Progenitor cell of endocrine pancreas (in vitro differentiated cells): ENCODE results near the gene TNNC1. TPM values are rescaled to one million over a fixed set of nuclear protein-coding genes. Genes with fewer than 3 reads are reported as not detected.

Experiments
- DNase-seq: peaks from one replicate; pipeline ENCODE4 v3.0.0; 2021; ENCODE audit warnings: low spot score; ENCODE audit not compliant: unreplicated experiment
- H3K27ac Mint-ChIP-seq: 2 replicates; pipeline ENCODE4 v1.8.0; 2021; ENCODE audit warnings: mild to moderate bottlenecking, moderate library complexity, mixed read lengths
- H3K27me3 Mint-ChIP-seq: 2 replicates; pipeline ENCODE4 v1.8.0; 2021; ENCODE audit warnings: mixed read lengths
- H3K36me3 Mint-ChIP-seq: 2 replicates; pipeline ENCODE4 v1.8.0; 2022; ENCODE audit warnings: mixed read lengths; ENCODE audit not compliant: insufficient read depth
- H3K4me1 Mint-ChIP-seq: 2 replicates; pipeline ENCODE4 v1.8.0; 2021; ENCODE audit warnings: low read depth, mixed read lengths
- H3K4me3 Mint-ChIP-seq: 2 replicates; pipeline ENCODE4 v1.8.0; 2021; ENCODE audit warnings: low read depth, mild to moderate bottlenecking, moderate library complexity, mixed read lengths
- H3K9me3 Mint-ChIP-seq: 2 replicates; pipeline ENCODE4 v1.8.0; 2021; ENCODE audit warnings: low read depth, mixed read lengths
- total RNA-seq: library from RNA; stranded (reverse); gene quantifications from 2 replicates; pipeline ENCODE4 v1.2.1, GENCODE V29; 2021
- TF ChIP-seq, protein P1 (sequence below): fragments of 200-600 bp; sonication (generic); IDR thresholded peaks from one replicate; pipeline ENCODE4 v1.5.0; 2021; ENCODE audit warnings: antibody characterized with exemption, mild to moderate bottlenecking; ENCODE audit not compliant: unreplicated experiment

Gene TNNC1
- total RNA-seq, 1 donor from 2014 or later = 3.3 TPM

DNA sequence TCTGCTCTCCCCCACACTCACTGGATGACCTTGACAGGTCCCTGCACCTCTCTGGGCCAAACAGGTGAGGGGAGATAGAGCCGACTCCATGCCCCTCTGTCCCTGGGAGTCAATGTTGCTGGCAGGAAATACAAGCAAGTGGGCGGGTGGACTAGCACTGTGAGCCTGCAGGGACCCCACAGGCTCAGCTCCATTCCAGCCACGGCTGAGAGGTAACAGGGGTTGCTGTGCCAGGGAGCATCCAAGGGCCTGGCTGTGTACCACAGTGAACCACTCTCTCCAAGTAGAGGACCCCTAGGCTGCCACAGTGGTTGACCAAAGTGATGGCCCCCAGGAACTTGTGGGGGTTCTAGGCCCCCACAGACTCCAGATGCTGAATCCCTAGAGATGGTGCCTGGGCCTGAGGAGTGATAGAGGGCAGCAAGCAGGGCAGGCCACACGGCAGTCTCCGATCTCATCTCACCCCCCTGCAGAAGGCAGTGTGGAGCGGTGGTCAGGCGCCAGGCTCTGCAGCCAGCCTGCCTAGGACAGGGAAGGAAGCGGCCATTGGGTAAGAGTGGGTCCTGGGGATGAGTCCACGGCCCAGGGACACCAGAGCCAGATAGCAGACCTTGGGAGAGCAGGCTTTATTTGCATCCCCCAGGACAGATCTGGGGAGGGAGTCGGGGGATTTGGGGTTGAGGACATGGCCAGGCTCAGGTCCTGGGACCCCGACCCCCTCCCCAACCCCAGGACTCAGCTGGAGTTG, 3.2 kb downstream of the TNNC1 start:
- DNase-seq = no peak
- no peaks in the 10 kb centered on the region for H3K9me3 Mint-ChIP-seq
- H3K36me3 Mint-ChIP-seq = no peaks in the 10 kb centered on the region
- TF ChIP-seq, protein P1, sequence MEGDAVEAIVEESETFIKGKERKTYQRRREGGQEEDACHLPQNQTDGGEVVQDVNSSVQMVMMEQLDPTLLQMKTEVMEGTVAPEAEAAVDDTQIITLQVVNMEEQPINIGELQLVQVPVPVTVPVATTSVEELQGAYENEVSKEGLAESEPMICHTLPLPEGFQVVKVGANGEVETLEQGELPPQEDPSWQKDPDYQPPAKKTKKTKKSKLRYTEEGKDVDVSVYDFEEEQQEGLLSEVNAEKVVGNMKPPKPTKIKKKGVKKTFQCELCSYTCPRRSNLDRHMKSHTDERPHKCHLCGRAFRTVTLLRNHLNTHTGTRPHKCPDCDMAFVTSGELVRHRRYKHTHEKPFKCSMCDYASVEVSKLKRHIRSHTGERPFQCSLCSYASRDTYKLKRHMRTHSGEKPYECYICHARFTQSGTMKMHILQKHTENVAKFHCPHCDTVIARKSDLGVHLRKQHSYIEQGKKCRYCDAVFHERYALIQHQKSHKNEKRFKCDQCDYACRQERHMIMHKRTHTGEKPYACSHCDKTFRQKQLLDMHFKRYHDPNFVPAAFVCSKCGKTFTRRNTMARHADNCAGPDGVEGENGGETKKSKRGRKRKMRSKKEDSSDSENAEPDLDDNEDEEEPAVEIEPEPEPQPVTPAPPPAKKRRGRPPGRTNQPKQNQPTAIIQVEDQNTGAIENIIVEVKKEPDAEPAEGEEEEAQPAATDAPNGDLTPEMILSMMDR = no peak
- H3K27me3 Mint-ChIP-seq = peaks cover 8% of the 10 kb centered on the region
- peaks cover 13% of the 10 kb centered on the region for H3K4me1 Mint-ChIP-seq
- H3K4me3 Mint-ChIP-seq = no peak overlapping the region
- no peak overlapping the region for H3K27ac Mint-ChIP-seq

DNA sequence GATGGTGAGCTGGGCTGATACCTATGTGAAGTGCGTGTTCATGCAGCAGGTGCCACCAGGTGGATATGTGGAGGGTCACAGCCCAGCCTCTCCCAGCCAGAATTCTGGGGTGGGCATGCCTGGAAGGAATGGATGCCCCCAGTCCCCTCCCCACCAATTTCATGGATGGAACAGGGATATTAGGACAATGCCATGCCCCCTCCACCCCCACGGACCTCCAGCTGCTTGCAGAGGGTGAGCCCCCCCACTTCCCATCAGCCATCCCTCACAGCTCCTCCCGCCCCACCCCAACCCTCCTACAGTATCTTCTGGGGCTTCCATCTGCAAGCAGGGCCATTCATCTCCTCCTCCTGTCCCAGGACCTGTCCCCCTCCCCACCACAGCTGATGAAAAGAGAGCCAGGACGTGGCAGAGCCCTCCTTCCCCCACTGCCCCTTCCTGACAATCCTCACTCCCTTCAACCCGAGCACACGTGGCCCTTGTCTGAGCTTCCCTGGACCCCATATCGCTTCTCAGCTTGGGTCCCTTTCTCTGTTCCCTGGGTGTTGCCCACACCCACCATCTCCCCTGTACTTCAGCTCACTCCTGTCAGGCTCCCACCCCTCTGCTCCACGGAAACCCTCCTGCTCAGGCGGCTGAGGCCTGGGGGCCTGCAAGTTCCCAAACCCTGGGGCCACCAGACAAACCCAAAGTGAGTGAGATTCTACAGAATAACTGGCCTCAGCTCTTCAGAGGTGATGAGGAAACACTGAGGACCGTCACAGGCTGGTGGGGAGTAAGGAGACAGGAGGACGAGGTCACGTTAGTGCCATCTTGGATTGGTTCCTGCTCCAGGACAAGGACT, 6.1 kb downstream of the TNNC1 start:
- DNase-seq = no peak

DNA sequence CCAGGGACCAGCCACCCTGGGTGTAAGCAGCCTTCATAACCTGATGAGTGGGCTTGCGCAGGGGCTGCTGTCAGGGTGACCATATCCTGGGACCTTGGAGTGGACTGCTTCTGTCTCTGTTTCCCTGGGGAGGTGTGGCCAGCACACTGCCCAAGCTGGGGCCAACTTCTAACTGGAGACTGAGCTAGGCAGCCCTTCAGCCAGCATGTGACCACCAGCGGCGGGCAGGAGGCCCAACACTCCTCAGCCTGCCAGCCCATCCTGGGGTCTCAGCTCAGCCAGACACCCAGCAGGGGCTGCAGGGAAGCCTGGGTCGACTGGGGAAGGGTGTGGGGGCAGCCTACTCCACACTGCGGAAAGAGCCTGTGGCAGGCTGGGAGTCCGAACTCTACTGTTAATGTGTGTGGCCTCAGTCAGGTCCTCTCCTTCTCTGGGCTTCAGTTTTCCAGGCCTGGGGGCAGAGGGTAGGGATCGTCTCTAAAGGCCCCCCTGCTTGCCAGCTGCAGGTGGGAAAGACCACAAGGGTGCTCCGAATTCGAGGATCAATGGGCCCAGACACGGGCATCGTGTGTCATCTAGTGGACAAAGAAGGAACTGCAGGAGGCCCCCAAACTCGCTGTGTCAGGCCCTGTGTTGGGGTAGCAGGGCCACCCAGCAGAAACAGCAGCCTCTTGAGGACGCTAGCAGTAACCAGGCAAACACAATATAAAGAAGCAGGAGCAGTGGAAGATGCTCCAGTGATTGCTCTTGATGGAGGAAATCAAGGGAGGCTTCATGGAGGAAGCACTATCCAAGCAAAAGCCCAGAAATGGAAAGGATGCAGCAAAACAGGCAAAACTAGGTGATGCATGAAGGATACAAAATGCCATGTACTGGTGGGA, 7.0 kb downstream of the TNNC1 start:
- DNase-seq = peak; percentile 65
- H3K4me1 Mint-ChIP-seq = peaks cover 3% of the 10 kb centered on the region
- H3K36me3 Mint-ChIP-seq = no peaks in the 10 kb centered on the region
- H3K27me3 Mint-ChIP-seq = peaks cover 8% of the 10 kb centered on the region
- TF ChIP-seq, protein P1 = peak; percentile 95
- no peak overlapping the region for H3K4me3 Mint-ChIP-seq
- peak overlapping the region; percentile 79 for H3K27ac Mint-ChIP-seq
- H3K9me3 Mint-ChIP-seq = no peaks in the 10 kb centered on the region

More for the DNA sequence above, 6.1 kb downstream of the TNNC1 start:
- no peak overlapping the region for H3K4me3 Mint-ChIP-seq
- peaks cover 3% of the 10 kb centered on the region for H3K4me1 Mint-ChIP-seq
- H3K27ac Mint-ChIP-seq = no peak overlapping the region
- TF ChIP-seq, protein P1 = no peak
- H3K36me3 Mint-ChIP-seq = no peaks in the 10 kb centered on the region
- no peaks in the 10 kb centered on the region for H3K9me3 Mint-ChIP-seq
- peaks cover 8% of the 10 kb centered on the region for H3K27me3 Mint-ChIP-seq

DNA sequence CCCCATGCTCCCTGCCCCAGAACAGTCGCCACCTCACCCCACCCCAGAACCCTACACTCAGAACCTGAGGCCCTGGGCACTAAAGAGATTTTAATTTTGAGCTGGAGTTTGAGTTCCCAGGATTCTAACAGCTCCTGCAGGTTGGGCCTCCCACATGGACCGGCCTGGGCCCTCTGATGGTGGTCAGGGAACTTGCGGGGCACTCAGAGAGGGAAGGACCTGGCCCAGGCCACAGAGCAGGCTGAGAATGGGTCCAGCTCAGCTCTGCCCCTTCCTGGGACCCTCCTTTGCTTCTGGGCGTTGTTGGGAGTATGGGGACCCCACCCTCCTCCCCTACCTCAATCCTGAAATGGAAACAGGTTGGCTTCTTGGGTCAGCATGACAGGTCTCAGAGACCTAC, 7.8 kb downstream of the TNNC1 start:
- Mint-ChIP-seq H3K27me3 (peaks cover 8% of the 10 kb centered on the region), H3K36me3 (no peaks in the 10 kb centered on the region), H3K27ac (no peak overlapping the region), H3K4me1 (peaks cover 3% of the 10 kb centered on the region), H3K9me3 (no peaks in the 10 kb centered on the region), H3K4me3 (no peak overlapping the region)
- DNase-seq = no peak
- TF ChIP-seq, protein P1 = no peak
